Esophagus squamous epithelium (tissue), 4 donors: ENCODE data around the gene EIF1AD.

Source experiments
- CTCF ChIP-seq, 6 experiments: fragments of 450-650 bp in 4 of 6; fragments of 200-600 bp in 2 of 6; sonication (generic) in 2 of 6; IDR thresholded peaks; one replicate each; pipeline ENCODE4 v1.5.1; 2016 to 2019; ENCODE audit warnings: antibody characterized with exemption in 6 of 6, mild to moderate bottlenecking in 4 of 6, moderate library complexity in 4 of 6
- POLR2A ChIP-seq, 4 donors: fragments of 450-650 bp; IDR thresholded peaks; one replicate each; pipeline ENCODE4 v1.6.1; 2017; ENCODE audit warnings: antibody characterized with exemption in 4 of 4, mild to moderate bottlenecking in 4 of 4, moderate library complexity in 3 of 4

- TF ChIP-seq CTCF (IDR thresholded peaks at IDR 0.05) (no peak), POLR2A (IDR thresholded peaks at IDR 0.05) (no peak)
Measured at GRCh38 chr11:66007201-66007634, 5.3 kb upstream of the EIF1AD start.
